Measurements from ENCODE around the gene FBXO15. TPM values are rescaled to one million over a fixed set of nuclear protein-coding genes. Genes with fewer than 3 reads are reported as not detected.

The FBXO15 gene
- total RNA-seq, 1 experiment from 2014 or later: 2.2 TPM

GRCh38 chr18:74082742-74083556 is 64.7 kb downstream of the FBXO15 start:
- no peaks in the 10 kb centered on the region for H3K36me3 ChIP-seq (ENCODE audit: low read depth)
- POLR2A ChIA-PET (ENCODE audit: unreplicated experiment): no interaction called here
- peak overlapping the region; percentile 23; the same call in 1 of the 2 replicates for H2AFZ ChIP-seq
- no peaks in the 10 kb centered on the region for H3K9me3 ChIP-seq (ENCODE audit: insufficient read depth, low read depth)
- TF ChIP-seq EZH2 (IDR thresholded peaks at IDR 0.05; ENCODE audit: low read depth) (no peak), CTCF (conservative IDR thresholded peaks at IDR 0.05) (0 out of 2 replicates have a peak, but pooled peaks have one; percentile 10)
- H3K27me3 ChIP-seq (ENCODE audit: insufficient read depth, low read depth): peaks cover 30% of the 10 kb centered on the region
- H4K20me1 ChIP-seq (ENCODE audit: insufficient read depth): no peaks in the 10 kb centered on the region
- H3F3A ChIP-seq (ENCODE audit: insufficient read depth, low read depth): no peaks in the 10 kb centered on the region
- H3K9me2 ChIP-seq (ENCODE audit: insufficient read depth): no peaks in the 10 kb centered on the region
- CTCF ChIA-PET: interaction anchor here (2.1 kb wide), 1 partner anchor 259 kb away, joined by 9 read pairs; no protein-coding TSS in a partner anchor
- H3K4me2 ChIP-seq: peak overlapping the region; percentile 8
- intact Hi-C loops (cut with micrococcal nuclease; ENCODE audit: unreplicated experiment): no loop called here
- no peak overlapping the region for H3K27ac ChIP-seq
- no peak for DNase-seq
- no TSS peak for BruUV-seq (replicated peaks)
- no peak overlapping the region for H3K4me3 ChIP-seq
- H3K4me1 ChIP-seq (replicated peaks; ENCODE audit: insufficient read depth): no peaks in the 10 kb centered on the region
- H3K79me2 ChIP-seq (ENCODE audit: low read depth): no peaks in the 10 kb centered on the region

GRCh38 chr18:74081966-74082741 is 65.5 kb downstream of the FBXO15 start:
- no peak for TF ChIP-seq EZH2 (IDR thresholded peaks at IDR 0.05; ENCODE audit: low read depth)
- peak; percentile 46; the same call in 1 of the 2 replicates for TF ChIP-seq CTCF (conservative IDR thresholded peaks at IDR 0.05)
- no peaks in the 10 kb centered on the region for H3K4me1 ChIP-seq (replicated peaks; ENCODE audit: insufficient read depth)
- peak overlapping the region; percentile 8 for H3K4me2 ChIP-seq
- peak in 1 of 2 experiments; percentile 30 for DNase-seq
- no peaks in the 10 kb centered on the region for H3K79me2 ChIP-seq (ENCODE audit: low read depth)
- H3K9me2 ChIP-seq (ENCODE audit: insufficient read depth): no peaks in the 10 kb centered on the region
- POLR2A ChIA-PET (ENCODE audit: unreplicated experiment): no interaction called here
- no TSS peak for BruUV-seq (replicated peaks)
- no peak overlapping the region for H3K4me3 ChIP-seq
- intact Hi-C loops (cut with micrococcal nuclease; ENCODE audit: unreplicated experiment): no loop called here
- peak overlapping the region; percentile 23; the same call in 1 of the 2 replicates for H2AFZ ChIP-seq
- CTCF ChIA-PET: interaction anchor here (2.1 kb wide), 1 partner anchor 260 kb away, joined by 9 read pairs; no protein-coding TSS in a partner anchor
- H3K27ac ChIP-seq: no peak overlapping the region
- peaks cover 38% of the 10 kb centered on the region for H3K27me3 ChIP-seq (ENCODE audit: insufficient read depth, low read depth)
- H3K9me3 ChIP-seq (ENCODE audit: insufficient read depth, low read depth): no peaks in the 10 kb centered on the region
- H4K20me1 ChIP-seq (ENCODE audit: insufficient read depth): no peaks in the 10 kb centered on the region
- H3K36me3 ChIP-seq (ENCODE audit: low read depth): no peaks in the 10 kb centered on the region
- no peaks in the 10 kb centered on the region for H3F3A ChIP-seq (ENCODE audit: insufficient read depth, low read depth)

GRCh38 chr18:74078257-74078656 is 69.4 kb downstream of the FBXO15 start:
- ChIA-PET CTCF (no interaction called here), POLR2A (ENCODE audit: unreplicated experiment) (no interaction called here)
- Histone ChIP-seq H3K27me3 (ENCODE audit: insufficient read depth, low read depth) (peaks cover 70% of the 10 kb centered on the region), H3K36me3 (ENCODE audit: low read depth) (no peaks in the 10 kb centered on the region), H3K9me3 (ENCODE audit: insufficient read depth, low read depth) (no peaks in the 10 kb centered on the region), H3K4me2 (no peak overlapping the region), H3K27ac (no peak overlapping the region), H3K4me3 (no peak overlapping the region), H3K79me2 (ENCODE audit: low read depth) (no peaks in the 10 kb centered on the region), H2AFZ (no peak overlapping the region), H4K20me1 (ENCODE audit: insufficient read depth) (no peaks in the 10 kb centered on the region), H3K9me2 (ENCODE audit: insufficient read depth) (no peaks in the 10 kb centered on the region), H3K4me1 (replicated peaks; ENCODE audit: insufficient read depth) (no peaks in the 10 kb centered on the region), H3F3A (ENCODE audit: insufficient read depth, low read depth) (no peaks in the 10 kb centered on the region)
- intact Hi-C loops (cut with micrococcal nuclease; ENCODE audit: unreplicated experiment): no loop called here
- no peak for DNase-seq
- TF ChIP-seq EZH2 (IDR thresholded peaks at IDR 0.05; ENCODE audit: low read depth) (no peak), CTCF (conservative IDR thresholded peaks at IDR 0.05) (no peak)
- no TSS peak for BruUV-seq (replicated peaks)

Measured in PC-9 (cell line).